ENCODE data around the gene FOXL3. TPM values are rescaled to one million over a fixed set of nuclear protein-coding genes. Genes with fewer than 3 reads are reported as not detected.
"Not testable (repeated sequence)": the region's sequence is repeated elsewhere in the genome, so short reads cannot be mapped to it uniquely, and the experiment has no call there.

The FOXL3 gene
- not detected for total RNA-seq

DNA sequence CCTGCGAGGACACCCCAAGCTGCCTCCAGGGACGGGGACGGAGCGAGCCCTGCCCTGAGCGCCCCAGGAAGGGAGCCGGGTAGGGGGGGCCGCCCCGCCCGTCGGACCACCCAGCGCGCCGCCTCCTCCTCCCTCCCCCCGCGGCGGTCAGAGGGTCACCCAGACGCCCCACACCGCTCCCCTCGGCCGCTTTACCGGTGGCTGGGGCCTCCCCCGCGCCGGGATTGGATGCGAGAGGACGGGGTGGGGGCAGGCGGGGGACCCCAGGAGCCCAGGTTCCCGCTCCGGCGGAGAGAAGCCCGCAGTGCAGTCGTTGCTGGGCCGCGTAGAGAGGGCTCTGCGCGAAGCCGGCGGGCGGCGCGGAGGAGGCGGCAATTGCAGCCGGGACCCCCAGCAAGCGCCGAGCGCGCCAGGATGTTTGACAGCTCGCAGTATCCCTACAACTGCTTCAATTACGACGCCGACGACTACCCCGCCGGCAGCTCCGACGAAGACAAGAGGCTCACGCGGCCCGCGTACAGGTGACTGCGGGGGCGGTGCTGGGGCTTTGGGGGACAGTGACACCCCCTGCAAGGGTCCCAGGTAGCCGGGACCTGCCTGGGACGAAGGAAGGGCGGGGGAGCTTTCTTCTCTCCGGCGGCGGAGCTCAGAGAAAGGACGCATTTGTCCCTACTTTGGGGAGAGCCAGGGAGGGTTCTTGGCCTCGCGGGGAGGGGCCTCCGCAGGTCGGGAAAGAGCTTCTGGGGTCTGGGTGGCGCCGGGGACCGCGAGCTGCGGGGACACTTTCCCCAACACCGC is at the start of gene FOXL3:
Gene FOXL3, plus strand, starts transcription at position 415 of the 798 bp plus-strand sequence. Its CDS starts 0 bp downstream, at position 415.
- ATAC-seq (ENCODE audit: low FRiP score) (no peak), DNase-seq (ENCODE audit: low spot score) (no peak)
- TF ChIP-seq, protein P1, sequence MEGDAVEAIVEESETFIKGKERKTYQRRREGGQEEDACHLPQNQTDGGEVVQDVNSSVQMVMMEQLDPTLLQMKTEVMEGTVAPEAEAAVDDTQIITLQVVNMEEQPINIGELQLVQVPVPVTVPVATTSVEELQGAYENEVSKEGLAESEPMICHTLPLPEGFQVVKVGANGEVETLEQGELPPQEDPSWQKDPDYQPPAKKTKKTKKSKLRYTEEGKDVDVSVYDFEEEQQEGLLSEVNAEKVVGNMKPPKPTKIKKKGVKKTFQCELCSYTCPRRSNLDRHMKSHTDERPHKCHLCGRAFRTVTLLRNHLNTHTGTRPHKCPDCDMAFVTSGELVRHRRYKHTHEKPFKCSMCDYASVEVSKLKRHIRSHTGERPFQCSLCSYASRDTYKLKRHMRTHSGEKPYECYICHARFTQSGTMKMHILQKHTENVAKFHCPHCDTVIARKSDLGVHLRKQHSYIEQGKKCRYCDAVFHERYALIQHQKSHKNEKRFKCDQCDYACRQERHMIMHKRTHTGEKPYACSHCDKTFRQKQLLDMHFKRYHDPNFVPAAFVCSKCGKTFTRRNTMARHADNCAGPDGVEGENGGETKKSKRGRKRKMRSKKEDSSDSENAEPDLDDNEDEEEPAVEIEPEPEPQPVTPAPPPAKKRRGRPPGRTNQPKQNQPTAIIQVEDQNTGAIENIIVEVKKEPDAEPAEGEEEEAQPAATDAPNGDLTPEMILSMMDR (IDR thresholded peaks at IDR 0.05) = no peak

DNA sequence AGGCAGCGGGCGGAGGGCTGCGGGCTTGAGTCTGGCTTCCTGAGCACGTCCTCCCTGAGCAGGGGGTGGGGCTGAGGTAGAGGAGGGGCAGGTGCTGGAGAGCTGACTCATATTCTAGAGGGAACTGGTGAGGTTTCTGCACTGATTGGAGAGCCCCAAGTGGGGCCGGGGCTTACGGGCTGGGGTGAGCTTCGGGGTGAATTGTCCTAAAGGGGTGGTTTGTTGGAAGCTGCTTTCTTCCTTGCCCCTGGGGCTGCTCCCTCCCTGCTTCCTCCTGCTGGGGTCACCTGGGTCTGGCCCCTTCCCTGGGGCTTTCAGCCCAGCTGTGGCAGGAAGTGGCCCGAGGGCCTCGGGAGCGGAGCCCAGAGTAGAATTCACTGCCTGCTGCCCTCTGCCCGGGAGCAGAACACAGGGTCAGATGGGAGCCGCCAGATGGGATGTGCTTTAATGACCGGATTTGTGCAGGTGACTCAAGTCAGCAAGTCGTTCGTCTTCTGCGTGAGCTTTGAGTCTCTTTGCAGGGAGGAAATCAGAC is 49.0 kb upstream of the FOXL3 start:
- ATAC-seq (ENCODE audit: low FRiP score) = no peak
- DNase-seq (ENCODE audit: low spot score) = no peak
- TF ChIP-seq, protein P1 (IDR thresholded peaks at IDR 0.05) = no peak

DNA sequence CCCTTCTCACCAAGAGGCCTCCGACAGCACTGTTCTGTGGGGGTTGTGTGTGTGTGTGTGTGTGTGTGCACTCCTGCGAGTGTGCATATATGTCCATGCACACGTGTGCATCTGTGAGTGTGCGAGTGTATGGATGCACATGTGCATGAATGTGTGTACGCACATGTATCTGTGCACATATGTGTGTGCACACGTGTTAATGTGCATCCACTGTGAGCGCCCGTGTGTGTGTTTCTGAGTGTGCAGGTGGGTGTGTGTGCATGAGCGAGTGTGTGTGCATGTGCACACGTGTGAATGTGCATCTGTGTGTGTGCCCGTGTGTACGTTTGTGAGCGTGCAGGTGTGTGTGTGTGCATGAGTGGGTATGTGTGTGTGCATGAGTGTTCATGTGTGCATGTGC is 48.5 kb upstream of the FOXL3 start:
- TF ChIP-seq, protein P1 (IDR thresholded peaks at IDR 0.05) = no peak
- ATAC-seq (ENCODE audit: low FRiP score) = no peak
- no peak for DNase-seq (ENCODE audit: low spot score)

DNA sequence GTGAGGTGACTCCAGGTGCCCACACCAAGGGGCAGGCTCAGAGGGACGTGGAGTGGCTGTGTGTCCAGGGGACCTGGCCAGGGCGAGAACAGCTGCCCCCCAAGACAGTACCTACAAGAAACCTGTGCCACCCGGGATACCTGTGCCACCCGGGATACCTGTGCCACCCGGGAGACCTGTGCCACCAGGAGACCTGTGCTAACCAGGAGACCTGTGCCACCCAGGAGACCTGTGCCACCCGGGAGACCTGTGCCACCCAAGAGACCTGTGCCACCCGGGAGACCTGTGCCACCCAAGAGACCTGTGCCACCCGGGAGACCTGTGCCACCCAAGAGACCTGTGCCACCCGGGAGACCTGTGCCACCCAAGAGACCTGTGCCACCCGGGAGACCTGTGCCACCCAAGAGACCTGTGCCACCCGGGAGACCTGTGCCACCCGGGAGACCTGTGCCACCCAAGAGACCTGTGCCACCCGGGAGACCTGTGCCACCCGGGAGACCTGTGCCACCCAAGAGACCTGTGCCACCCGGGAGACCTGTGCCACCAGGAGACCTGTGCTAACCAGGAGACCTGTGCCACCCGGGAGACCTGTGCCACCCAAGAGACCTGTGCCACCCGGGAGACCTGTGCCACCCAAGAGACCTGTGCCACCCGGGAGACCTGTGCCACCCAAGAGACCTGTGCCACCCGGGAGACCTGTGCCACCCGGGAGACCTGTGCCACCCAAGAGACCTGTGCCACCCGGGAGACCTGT is 47.0 kb upstream of the FOXL3 start:
- DNase-seq (ENCODE audit: low spot score) = not testable (repeated sequence)

DNA sequence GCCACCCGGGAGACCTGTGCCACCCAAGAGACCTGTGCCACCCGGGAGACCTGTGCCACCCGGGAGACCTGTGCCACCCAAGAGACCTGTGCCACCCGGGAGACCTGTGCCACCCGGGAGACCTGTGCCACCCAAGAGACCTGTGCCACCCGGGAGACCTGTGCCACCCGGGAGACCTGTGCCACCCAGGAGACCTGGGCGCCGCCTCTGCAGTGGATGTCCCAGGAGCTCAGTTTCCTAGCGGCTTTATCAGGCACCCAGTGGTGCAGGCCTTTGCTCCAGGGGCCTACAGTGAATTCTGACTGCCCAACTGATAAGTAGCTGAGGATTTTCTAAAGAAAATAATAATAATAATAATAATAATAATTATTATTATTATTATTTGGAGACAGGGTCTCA is 46.4 kb upstream of the FOXL3 start:
- ATAC-seq (ENCODE audit: low FRiP score); DNase-seq (ENCODE audit: low spot score): not testable (repeated sequence)

More for the DNA sequence above, 47.0 kb upstream of the FOXL3 start:
- ATAC-seq (ENCODE audit: low FRiP score) = not testable (repeated sequence)

DNA sequence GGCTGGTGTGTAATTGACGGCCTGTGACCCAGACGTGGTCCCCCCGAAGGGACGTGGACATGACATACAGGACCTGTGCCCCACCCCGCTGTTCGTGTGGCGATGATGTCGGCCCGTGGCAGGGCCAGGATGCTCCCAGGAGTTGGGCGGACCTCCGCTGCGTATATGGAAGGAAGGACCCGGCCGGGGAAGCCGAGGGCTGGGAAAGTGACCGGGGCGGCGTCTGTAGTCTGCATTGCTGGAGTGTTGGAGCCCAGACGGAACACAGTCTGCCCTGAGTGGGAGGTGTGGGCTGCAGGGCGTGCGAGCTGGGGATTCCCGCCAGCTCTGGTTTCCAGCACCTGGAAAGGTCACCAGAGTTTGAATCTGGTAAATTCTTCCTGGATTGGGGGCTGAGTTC is 45.0 kb upstream of the FOXL3 start:
- ATAC-seq (ENCODE audit: low FRiP score) (no peak), DNase-seq (ENCODE audit: low spot score) (no peak)
- TF ChIP-seq, protein P1 (IDR thresholded peaks at IDR 0.05) = no peak

DNA sequence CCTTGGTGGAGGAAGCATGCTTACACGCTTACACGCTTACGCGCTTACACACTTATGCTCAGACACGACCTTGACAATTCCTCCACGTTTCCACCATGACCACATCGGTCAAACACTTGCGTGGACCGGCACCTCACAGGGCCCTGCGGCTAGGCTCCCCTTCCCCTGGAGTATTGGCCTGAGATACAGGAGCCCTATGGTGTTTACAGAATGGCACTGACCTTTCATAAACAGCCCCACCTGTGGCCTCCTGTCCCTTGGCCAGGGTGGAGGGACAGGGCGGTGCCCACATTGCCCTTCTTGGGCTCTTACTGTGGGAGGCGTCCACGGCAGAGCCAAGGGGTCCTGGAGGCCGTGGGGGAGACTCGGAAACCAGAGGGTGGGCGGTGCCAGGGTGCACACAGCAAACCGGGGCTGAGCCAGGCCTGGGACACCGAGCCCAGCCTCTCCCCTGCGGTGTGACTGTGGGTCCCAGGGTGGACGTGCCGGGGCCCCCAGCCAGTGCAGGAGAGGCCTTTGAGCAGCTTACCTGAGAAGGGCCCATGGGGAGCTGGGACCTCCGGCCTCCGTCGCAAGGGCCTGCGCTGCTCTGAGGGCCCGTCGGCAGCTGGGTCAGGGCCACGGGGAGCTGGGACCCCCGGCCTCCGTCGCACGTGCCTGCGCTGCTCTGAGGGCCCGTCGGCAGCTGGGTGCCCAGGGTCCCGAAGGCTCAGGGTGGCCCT is 44.2 kb upstream of the FOXL3 start:
- TF ChIP-seq, protein P1 (IDR thresholded peaks at IDR 0.05) = no peak
- ATAC-seq (ENCODE audit: low FRiP score) = no peak

More for the DNA sequence above, 44.2 kb upstream of the FOXL3 start:
- DNase-seq (ENCODE audit: low spot score) = no peak
